Activated naive CD8-positive, alpha-beta T cell treated with anti-CD3 and anti-CD28 coated beads, Interleukin-2, amount 10 ng/mL, durations not matched to agents 7 days and 5 days (primary cell): Measurements from ENCODE around the gene ACP3. TPM values are rescaled to one million over a fixed set of nuclear protein-coding genes. Genes with fewer than 3 reads are reported as not detected.
"Not testable (repeated sequence)": the region's sequence is repeated elsewhere in the genome, so short reads cannot be mapped to it uniquely, and the experiment has no call there.

ENCODE experiments used
- ATAC-seq: fragments of 150-1000 bp; cut with Tn5 transposase; one replicate; pipeline ENCODE4 v1.10.0; 2021; ENCODE audit warnings: low read depth, moderate library complexity
- POLR2A ChIA-PET: fragments of 350-600 bp; sonication (Branson Sonifier 250); formaldehyde crosslinking; loops from one replicate; lab custom pipeline; 2021; ENCODE audit warnings: antibody characterized with exemption; lab: Charles Lee
- DNase-seq: peaks from one replicate; pipeline ENCODE4 v3.0.0; 2021
- H3K27ac Mint-ChIP-seq: one replicate; pipeline ENCODE4 v1.8.0; 2022; ENCODE audit warnings: mild to moderate bottlenecking, mixed read lengths
- H3K27me3 Mint-ChIP-seq: one replicate; pipeline ENCODE4 v1.8.0; 2022; ENCODE audit warnings: mild to moderate bottlenecking, moderate library complexity, mixed read lengths
- H3K36me3 Mint-ChIP-seq: one replicate; pipeline ENCODE4 v1.8.0; 2021; ENCODE audit warnings: mild to moderate bottlenecking, mixed read lengths
- H3K4me1 Mint-ChIP-seq: one replicate; pipeline ENCODE4 v1.8.0; 2021; ENCODE audit warnings: mixed read lengths
- H3K4me3 Mint-ChIP-seq: one replicate; pipeline ENCODE4 v1.8.0; 2022; ENCODE audit warnings: mild to moderate bottlenecking, moderate library complexity, mixed read lengths
- H3K9me3 Mint-ChIP-seq: one replicate; pipeline ENCODE4 v1.8.0; 2021; ENCODE audit warnings: mixed read lengths
- total RNA-seq, 2 experiments: library from RNA; stranded (reverse); gene quantifications; one replicate each; pipeline ENCODE4 v1.2.3, GENCODE V29; 2021

ACP3 gene
- total RNA-seq, 2 experiments from 2014 or later = not detected

- peaks cover 5% of the 10 kb centered on the region for H3K27me3 Mint-ChIP-seq
These were observed 25.2 kb upstream of the ACP3 start for GRCh38 chr3:132292042-132292441.

GRCh38 chr3:132293251-132293650 is 24.0 kb upstream of the ACP3 start:
- Mint-ChIP-seq H3K4me3 (no peak overlapping the region), H3K9me3 (no peaks in the 10 kb centered on the region), H3K27me3 (peaks cover 4% of the 10 kb centered on the region), H3K36me3 (no peaks in the 10 kb centered on the region), H3K27ac (no peak overlapping the region), H3K4me1 (peaks cover 2% of the 10 kb centered on the region)
- POLR2A ChIA-PET = no interaction called here
- no peak for DNase-seq
- ATAC-seq = no peak

More at GRCh38 chr3:132292042-132292441, 25.2 kb upstream of the ACP3 start:
- Mint-ChIP-seq H3K4me3 (no peak overlapping the region), H3K9me3 (no peaks in the 10 kb centered on the region), H3K27ac (no peak overlapping the region), H3K36me3 (no peaks in the 10 kb centered on the region), H3K4me1 (peaks cover 2% of the 10 kb centered on the region)
- DNase-seq (no peak), ATAC-seq (no peak)
- POLR2A ChIA-PET = no interaction called here

GRCh38 chr3:132294906-132295305 is 22.3 kb upstream of the ACP3 start:
- Mint-ChIP-seq H3K9me3 (no peaks in the 10 kb centered on the region), H3K27ac (no peak overlapping the region)

DNA sequence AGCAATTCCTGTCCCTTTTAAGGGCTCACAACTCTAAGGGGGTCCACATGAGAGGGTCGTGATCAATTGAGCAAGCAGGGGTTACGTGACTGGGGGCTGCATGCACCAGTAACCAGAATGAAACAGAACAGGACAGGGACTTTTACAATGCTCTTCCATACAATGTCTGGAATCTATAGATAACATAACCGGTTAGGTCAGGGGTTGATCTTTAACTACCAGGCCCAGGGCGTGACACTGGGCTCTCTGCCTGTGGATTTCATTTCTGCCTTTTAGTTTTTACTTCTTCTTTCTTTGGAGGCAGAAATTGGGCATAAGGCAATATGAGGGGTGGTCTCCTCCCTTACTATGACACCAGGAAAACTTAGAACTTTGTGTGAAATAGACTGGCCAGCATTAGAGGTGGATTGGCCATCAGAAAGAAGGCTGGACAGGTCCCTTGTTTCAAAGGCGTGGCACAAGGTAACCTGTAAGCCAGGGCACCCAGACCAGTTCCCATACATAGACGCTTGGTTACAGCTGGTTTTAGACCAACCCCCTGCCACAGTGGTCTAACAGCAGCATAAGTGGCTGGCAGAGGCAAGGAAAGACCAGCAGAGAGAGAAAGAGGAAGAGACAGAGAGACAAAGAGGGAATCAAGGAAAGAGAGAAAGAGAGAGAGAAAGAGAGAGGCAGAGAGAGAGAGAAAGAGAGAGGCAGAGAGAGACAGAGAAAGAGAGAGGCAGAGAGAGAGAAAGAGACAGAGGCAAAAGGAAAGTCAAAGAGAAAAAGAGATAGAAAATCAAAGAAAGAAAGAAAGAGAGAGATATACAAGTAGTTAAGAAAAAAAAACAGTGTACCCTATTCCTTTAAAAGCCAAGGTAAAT is 13.6 kb upstream of the ACP3 start:
- ATAC-seq, H3K4me1 Mint-ChIP-seq, DNase-seq, H3K27me3 Mint-ChIP-seq, H3K36me3 Mint-ChIP-seq, H3K4me3 Mint-ChIP-seq, H3K9me3 Mint-ChIP-seq, POLR2A ChIA-PET, H3K27ac Mint-ChIP-seq: not testable (repeated sequence)

More at GRCh38 chr3:132294906-132295305, 22.3 kb upstream of the ACP3 start:
- ATAC-seq = no peak
- POLR2A ChIA-PET = no interaction called here
- Mint-ChIP-seq H3K27me3 (no peaks in the 10 kb centered on the region), H3K4me3 (no peak overlapping the region), H3K36me3 (no peaks in the 10 kb centered on the region), H3K4me1 (peaks cover 2% of the 10 kb centered on the region)
- no peak for DNase-seq

GRCh38 chr3:132304351-132304750 is 12.9 kb upstream of the ACP3 start:
- ATAC-seq, H3K36me3 Mint-ChIP-seq, H3K27ac Mint-ChIP-seq, H3K9me3 Mint-ChIP-seq, DNase-seq, POLR2A ChIA-PET, H3K4me3 Mint-ChIP-seq, H3K27me3 Mint-ChIP-seq, H3K4me1 Mint-ChIP-seq: not testable (repeated sequence)

DNA sequence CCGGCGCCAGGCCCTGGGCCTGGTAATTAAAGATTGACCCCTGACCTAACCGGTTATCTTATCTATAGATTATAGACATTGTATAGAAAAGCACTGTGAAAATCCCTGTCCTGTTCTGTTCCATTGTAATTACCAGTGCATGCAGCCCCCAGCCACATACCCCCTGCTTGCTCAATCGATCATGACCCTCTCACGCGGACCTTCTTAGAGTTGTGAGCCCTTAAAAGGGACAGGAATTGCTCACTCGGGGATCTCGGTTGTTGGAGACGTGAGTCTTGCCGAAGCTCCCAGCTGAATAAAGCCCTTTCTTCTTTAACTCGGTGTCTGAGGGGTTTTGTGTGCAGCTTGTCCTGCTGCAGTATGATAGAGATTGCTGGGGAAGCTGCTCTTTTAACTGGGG is 7.2 kb upstream of the ACP3 start:
- DNase-seq, ATAC-seq, H3K4me3 Mint-ChIP-seq, H3K36me3 Mint-ChIP-seq, H3K27me3 Mint-ChIP-seq, POLR2A ChIA-PET, H3K4me1 Mint-ChIP-seq, H3K27ac Mint-ChIP-seq, H3K9me3 Mint-ChIP-seq: not testable (repeated sequence)

- no peak for ATAC-seq
- Mint-ChIP-seq H3K27me3 (no peaks in the 10 kb centered on the region), H3K36me3 (no peaks in the 10 kb centered on the region), H3K27ac (no peak overlapping the region), H3K4me1 (no peaks in the 10 kb centered on the region), H3K4me3 (no peak overlapping the region), H3K9me3 (no peaks in the 10 kb centered on the region)
- no peak for DNase-seq
- POLR2A ChIA-PET = no interaction called here
These were observed 5.9 kb upstream of the ACP3 start for GRCh38 chr3:132311316-132311715.

DNA sequence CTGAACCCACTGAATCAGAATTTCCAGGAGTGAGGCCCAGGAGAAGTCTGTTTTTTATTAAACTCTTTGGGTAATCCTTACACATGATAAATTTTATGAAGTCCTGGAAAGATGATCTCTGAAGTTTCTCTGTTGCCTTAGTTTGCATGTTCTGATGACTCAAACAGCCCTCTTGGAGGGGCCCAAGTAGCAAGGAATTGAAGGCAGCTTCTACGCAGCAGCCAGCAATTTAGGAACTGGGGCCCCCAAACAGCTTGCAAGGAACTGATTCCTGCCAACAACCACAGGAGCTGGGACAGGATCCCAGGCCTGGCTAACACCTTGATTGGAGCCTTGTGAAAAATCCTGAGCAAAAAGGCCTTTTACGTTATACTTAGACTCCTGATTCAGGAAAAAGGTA is 5.4 kb upstream of the ACP3 start:
- no peak for ATAC-seq
- POLR2A ChIA-PET = no interaction called here
- no peak overlapping the region for H3K4me3 Mint-ChIP-seq
- no peaks in the 10 kb centered on the region for H3K27me3 Mint-ChIP-seq
- no peaks in the 10 kb centered on the region for H3K4me1 Mint-ChIP-seq
- H3K9me3 Mint-ChIP-seq = no peaks in the 10 kb centered on the region
- no peak overlapping the region for H3K27ac Mint-ChIP-seq
- no peaks in the 10 kb centered on the region for H3K36me3 Mint-ChIP-seq
- no peak for DNase-seq

DNA sequence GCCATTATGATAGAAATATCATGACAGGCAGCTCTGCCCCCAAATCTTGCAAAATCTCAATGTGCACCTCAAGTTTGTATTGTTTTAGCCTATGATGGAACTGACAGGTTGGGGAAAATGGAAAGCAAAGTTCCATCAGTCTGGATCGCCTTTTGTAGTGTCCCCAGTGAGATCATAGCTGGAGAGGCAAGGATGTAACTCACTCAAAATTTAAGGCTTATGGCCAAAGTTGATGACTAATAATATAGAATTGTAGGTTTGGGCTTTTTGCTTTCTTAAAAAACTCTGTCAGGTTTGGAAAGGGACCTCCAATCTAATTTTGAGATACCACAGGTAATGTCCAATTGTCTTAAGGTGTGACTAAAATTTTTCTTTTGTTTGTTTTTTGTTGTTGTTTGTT is 1.4 kb upstream of the ACP3 start:
- Mint-ChIP-seq H3K9me3 (no peaks in the 10 kb centered on the region), H3K27ac (no peak overlapping the region), H3K4me1 (peaks cover 4% of the 10 kb centered on the region), H3K36me3 (no peaks in the 10 kb centered on the region), H3K27me3 (peaks cover 10% of the 10 kb centered on the region), H3K4me3 (no peak overlapping the region)
- POLR2A ChIA-PET = no interaction called here
- ATAC-seq (no peak), DNase-seq (no peak)

GRCh38 chr3:132318451-132318850 is 1.2 kb downstream of the ACP3 start:
- Mint-ChIP-seq H3K9me3 (no peaks in the 10 kb centered on the region), H3K36me3 (no peaks in the 10 kb centered on the region), H3K4me1 (peaks cover 4% of the 10 kb centered on the region), H3K27me3 (peaks cover 10% of the 10 kb centered on the region), H3K4me3 (no peak overlapping the region), H3K27ac (no peak overlapping the region)
- ATAC-seq (no peak), DNase-seq (no peak)
- POLR2A ChIA-PET = no interaction called here

- peaks cover 4% of the 10 kb centered on the region for H3K4me1 Mint-ChIP-seq
- DNase-seq (no peak), ATAC-seq (no peak)
- POLR2A ChIA-PET = no interaction called here
- H3K27ac Mint-ChIP-seq = no peak overlapping the region
- peaks cover 20% of the 10 kb centered on the region for H3K27me3 Mint-ChIP-seq
- H3K4me3 Mint-ChIP-seq = no peak overlapping the region
- no peaks in the 10 kb centered on the region for H3K9me3 Mint-ChIP-seq
- no peaks in the 10 kb centered on the region for H3K36me3 Mint-ChIP-seq
These were observed 4.1 kb downstream of the ACP3 start for GRCh38 chr3:132321304-132321703.

DNA sequence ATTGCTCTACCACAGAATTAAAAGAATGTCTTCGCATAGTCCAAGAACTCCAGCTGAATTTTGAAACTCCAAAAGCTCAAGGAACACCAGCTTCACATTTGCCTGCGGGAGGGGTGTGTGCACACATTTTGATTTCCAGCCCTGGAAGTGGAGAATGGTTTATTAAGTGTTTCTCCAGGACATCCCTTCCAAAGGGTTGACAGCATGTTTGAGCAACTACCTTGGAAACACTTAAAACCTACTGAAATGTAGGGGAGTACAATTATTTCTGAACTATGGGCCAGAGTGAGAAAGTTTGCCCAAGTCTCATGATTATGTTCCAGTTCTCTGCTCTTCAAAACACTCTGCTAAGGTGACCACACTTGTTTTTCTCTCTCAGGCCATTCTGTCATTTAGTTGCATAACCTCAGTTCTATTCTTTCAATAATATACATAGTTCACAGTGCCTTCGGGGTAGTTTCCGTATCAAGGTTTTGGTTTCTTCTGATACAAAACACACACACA is 7.9 kb downstream of the ACP3 start:
- POLR2A ChIA-PET = no interaction called here
- H3K4me1 Mint-ChIP-seq = no peaks in the 10 kb centered on the region
- no peaks in the 10 kb centered on the region for H3K36me3 Mint-ChIP-seq
- ATAC-seq = no peak
- peaks cover 24% of the 10 kb centered on the region for H3K27me3 Mint-ChIP-seq
- no peak overlapping the region for H3K27ac Mint-ChIP-seq
- no peaks in the 10 kb centered on the region for H3K9me3 Mint-ChIP-seq
- no peak overlapping the region for H3K4me3 Mint-ChIP-seq
- DNase-seq = no peak

DNA sequence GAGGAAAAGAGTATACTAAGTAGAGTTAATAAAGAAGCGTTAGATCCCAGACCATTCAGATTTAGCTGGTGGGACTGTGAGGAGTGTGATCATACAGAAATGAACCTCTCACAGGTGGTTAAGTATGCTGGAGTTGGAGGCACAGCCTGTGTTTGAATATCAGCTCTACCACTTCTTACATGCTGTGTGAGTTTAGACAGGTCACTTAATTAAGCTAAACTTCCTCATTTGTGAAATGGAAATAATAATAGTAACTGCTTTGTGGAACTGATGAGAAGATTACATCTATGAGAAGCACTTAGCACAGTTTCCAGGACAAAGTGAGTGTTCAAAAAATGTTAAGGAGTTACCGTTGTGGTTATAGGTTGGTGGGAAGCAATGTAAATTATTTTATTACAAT is 8.4 kb downstream of the ACP3 start:
- peaks cover 24% of the 10 kb centered on the region for H3K27me3 Mint-ChIP-seq
- no peak for ATAC-seq

DNA sequence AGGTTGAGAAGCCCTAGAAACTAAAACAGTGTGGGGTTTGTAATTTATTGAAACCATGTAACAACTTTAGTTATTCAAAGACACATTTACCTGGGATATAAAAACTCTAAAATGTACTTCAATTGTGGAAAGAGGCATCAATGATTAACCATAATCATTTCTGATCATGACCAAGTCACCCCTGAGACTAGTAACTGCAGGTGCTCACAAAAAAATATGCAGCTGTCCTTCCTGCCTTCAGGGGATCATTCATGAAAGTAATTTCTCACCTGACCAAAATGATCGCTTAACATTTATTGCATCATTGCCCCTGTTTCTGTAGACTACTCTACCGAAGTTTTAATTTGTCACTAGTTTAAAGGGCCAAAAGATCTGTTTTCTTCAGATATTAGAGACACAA is 9.0 kb downstream of the ACP3 start:
- no peak overlapping the region for H3K4me3 Mint-ChIP-seq
- H3K9me3 Mint-ChIP-seq = no peaks in the 10 kb centered on the region
- H3K27ac Mint-ChIP-seq = no peak overlapping the region
- H3K27me3 Mint-ChIP-seq = peaks cover 24% of the 10 kb centered on the region
- POLR2A ChIA-PET = no interaction called here
- no peaks in the 10 kb centered on the region for H3K36me3 Mint-ChIP-seq
- no peaks in the 10 kb centered on the region for H3K4me1 Mint-ChIP-seq
- DNase-seq (no peak), ATAC-seq (no peak)

More for the DNA sequence above, 8.4 kb downstream of the ACP3 start:
- no peak overlapping the region for H3K4me3 Mint-ChIP-seq
- POLR2A ChIA-PET = no interaction called here
- H3K27ac Mint-ChIP-seq = no peak overlapping the region
- H3K9me3 Mint-ChIP-seq = no peaks in the 10 kb centered on the region
- H3K4me1 Mint-ChIP-seq = no peaks in the 10 kb centered on the region
- no peak for DNase-seq
- no peaks in the 10 kb centered on the region for H3K36me3 Mint-ChIP-seq
